Measurements from ENCODE around the gene WT1. TPM values are rescaled to one million over a fixed set of nuclear protein-coding genes. Genes with fewer than 3 reads are reported as not detected.

The WT1 gene
- total RNA-seq, 1 donor from 2014 or later = not detected

DNA sequence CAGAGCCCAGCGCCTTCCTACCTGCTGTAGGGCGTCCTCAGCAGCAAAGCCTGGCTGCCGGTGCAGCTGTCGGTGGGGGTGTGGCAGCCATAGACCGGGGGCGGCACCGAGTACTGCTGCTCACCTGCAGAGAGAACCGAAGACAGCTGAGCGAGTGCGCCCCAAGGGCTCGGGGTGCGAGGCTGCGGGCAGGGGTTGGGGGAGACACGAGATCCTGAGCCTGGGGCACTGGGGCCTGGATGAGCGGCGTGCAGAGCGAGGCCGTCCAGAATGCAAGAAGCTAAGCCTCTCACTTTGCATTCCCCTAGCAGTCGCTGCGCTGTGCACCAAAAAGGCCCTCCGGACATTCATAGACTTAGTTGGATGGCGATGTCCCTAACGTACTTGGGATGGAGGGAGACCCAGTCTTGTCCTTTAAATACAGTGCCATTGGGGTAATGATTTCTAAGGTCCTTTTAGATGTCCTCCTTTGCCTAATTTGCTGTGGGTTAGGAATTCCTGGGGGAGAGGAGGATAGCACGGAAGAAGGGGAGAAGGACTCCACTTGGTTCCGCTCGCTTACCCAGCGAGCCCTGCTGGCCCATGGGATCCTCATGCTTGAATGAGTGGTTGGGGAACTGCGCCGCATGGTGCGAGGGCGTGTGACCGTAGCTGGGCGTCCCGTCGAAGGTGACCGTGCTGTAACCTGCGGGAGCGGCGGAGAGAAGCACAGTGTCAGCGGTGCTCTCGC, 7.2 kb downstream of the WT1 start:
- TF ChIP-seq, protein P1, sequence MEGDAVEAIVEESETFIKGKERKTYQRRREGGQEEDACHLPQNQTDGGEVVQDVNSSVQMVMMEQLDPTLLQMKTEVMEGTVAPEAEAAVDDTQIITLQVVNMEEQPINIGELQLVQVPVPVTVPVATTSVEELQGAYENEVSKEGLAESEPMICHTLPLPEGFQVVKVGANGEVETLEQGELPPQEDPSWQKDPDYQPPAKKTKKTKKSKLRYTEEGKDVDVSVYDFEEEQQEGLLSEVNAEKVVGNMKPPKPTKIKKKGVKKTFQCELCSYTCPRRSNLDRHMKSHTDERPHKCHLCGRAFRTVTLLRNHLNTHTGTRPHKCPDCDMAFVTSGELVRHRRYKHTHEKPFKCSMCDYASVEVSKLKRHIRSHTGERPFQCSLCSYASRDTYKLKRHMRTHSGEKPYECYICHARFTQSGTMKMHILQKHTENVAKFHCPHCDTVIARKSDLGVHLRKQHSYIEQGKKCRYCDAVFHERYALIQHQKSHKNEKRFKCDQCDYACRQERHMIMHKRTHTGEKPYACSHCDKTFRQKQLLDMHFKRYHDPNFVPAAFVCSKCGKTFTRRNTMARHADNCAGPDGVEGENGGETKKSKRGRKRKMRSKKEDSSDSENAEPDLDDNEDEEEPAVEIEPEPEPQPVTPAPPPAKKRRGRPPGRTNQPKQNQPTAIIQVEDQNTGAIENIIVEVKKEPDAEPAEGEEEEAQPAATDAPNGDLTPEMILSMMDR (IDR thresholded peaks at IDR 0.05) = no peak
- no peak overlapping the region for H3K27ac Mint-ChIP-seq
- H3K4me3 Mint-ChIP-seq = no peak overlapping the region
- intact Hi-C loops (cut with micrococcal nuclease) = no loop called here
- no peaks in the 10 kb centered on the region for H3K36me3 Mint-ChIP-seq (ENCODE audit: low read depth)
- DNase-seq (no peak), ATAC-seq (ENCODE audit: low read depth) (no peak)
- no peaks in the 10 kb centered on the region for H3K9me3 Mint-ChIP-seq
- CTCF ChIA-PET = no interaction called here
- POLR2A ChIA-PET = no interaction called here
- peaks cover 66% of the 10 kb centered on the region for H3K27me3 Mint-ChIP-seq
- H3K4me1 Mint-ChIP-seq = peaks cover 7% of the 10 kb centered on the region

DNA sequence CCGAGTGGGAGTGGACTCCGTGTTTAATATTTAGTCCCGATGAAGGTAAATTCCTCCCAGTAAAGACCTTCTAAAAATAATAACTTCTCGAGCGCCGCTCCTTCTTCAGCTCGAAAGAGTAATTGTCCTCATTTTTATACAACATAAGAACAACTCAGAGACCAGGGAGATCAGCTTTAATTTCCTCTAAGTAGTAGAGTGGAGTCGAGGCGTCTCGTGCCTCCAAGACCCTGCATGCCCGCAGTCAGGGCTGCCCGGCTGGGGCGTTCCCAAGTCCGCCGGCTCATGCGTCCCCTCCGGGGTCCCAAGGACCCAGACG, 7.8 kb downstream of the WT1 start:
- TF ChIP-seq, protein P1 (IDR thresholded peaks at IDR 0.05) = no peak
- H3K9me3 Mint-ChIP-seq = no peaks in the 10 kb centered on the region
- no peaks in the 10 kb centered on the region for H3K36me3 Mint-ChIP-seq (ENCODE audit: low read depth)
- ATAC-seq (ENCODE audit: low read depth) (no peak), DNase-seq (no peak)
- H3K4me3 Mint-ChIP-seq = no peak overlapping the region
- intact Hi-C loops (cut with micrococcal nuclease) = no loop called here
- CTCF ChIA-PET = no interaction called here
- POLR2A ChIA-PET = no interaction called here
- peaks cover 2% of the 10 kb centered on the region for H3K4me1 Mint-ChIP-seq
- peaks cover 61% of the 10 kb centered on the region for H3K27me3 Mint-ChIP-seq
- H3K27ac Mint-ChIP-seq = no peak overlapping the region

DNA sequence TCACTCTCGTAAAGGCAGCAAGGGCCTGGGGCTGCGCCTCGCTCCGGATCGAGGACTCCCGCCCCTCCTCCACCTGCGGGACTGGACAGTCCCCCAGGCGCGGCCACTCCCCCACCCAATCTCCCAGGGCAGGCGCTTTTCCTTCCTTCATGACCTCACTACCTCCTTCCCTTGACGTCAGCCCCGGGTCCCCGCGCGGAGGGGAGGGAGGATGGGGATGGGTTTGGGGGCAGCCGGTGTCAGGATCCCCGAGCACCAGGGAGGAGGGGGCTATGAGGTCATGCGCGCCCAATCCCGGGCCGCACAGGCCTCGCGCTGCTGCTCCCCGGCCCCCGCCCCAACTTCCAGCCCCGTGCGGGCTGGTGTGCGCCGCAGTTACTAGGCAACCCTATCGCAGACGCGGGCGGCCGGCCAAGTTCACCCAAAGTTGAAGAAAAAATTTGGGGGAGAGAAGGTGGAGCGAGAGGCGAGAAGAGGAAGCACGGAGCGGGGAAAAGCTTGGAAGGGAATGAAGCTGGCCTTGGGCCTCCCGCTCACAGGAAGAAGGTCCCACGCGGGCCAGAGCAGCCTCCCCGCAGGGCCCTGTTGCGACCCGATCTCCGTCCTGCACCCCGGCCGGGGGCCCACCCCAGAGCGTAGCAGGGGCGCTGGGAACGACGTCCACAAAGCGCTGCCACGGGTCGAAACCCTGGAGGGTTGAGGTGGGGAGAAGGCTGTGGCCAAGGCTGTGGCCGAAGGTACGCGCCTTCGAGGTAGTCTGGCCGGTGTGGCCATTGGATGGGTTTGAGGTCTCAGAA, 8.3 kb downstream of the WT1 start:
- POLR2A ChIA-PET = no interaction called here
- intact Hi-C loops (cut with micrococcal nuclease) = no loop called here
- no peak for ATAC-seq (ENCODE audit: low read depth)
- CTCF ChIA-PET = no interaction called here
- TF ChIP-seq, protein P1 (IDR thresholded peaks at IDR 0.05) = no peak
- H3K27me3 Mint-ChIP-seq = peaks cover 55% of the 10 kb centered on the region
- no peaks in the 10 kb centered on the region for H3K36me3 Mint-ChIP-seq (ENCODE audit: low read depth)
- DNase-seq = no peak
- no peak overlapping the region for H3K4me3 Mint-ChIP-seq
- no peaks in the 10 kb centered on the region for H3K9me3 Mint-ChIP-seq
- H3K4me1 Mint-ChIP-seq = no peaks in the 10 kb centered on the region
- H3K27ac Mint-ChIP-seq = no peak overlapping the region

DNA sequence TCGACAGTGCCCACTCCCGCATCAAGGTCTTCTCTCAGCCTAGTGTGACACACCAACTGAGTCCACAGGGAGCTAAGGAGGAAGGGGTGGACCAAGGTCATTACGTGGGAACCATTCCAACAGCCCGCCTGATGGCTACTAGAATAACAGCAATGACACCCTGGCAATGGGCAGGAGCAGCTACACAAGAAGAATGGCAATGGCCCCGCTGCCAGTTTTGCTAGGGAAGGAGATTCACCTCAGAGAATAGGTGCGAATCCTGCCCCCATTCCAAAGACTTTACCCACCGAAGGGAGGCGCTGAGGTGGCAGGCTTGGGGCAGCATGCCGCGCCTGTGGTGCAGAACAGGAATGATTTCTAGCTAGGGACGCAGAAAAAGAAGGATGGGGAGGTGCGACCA, 9.1 kb downstream of the WT1 start:
- ChIA-PET CTCF (no interaction called here), POLR2A (no interaction called here)
- no peak for ATAC-seq (ENCODE audit: low read depth)
- Mint-ChIP-seq H3K36me3 (ENCODE audit: low read depth) (no peaks in the 10 kb centered on the region), H3K4me3 (no peak overlapping the region), H3K27ac (no peak overlapping the region), H3K4me1 (no peaks in the 10 kb centered on the region), H3K27me3 (peaks cover 50% of the 10 kb centered on the region), H3K9me3 (no peaks in the 10 kb centered on the region)
- TF ChIP-seq, protein P1 (IDR thresholded peaks at IDR 0.05) = no peak
- intact Hi-C loops (cut with micrococcal nuclease) = no loop called here
- no peak for DNase-seq

DNA sequence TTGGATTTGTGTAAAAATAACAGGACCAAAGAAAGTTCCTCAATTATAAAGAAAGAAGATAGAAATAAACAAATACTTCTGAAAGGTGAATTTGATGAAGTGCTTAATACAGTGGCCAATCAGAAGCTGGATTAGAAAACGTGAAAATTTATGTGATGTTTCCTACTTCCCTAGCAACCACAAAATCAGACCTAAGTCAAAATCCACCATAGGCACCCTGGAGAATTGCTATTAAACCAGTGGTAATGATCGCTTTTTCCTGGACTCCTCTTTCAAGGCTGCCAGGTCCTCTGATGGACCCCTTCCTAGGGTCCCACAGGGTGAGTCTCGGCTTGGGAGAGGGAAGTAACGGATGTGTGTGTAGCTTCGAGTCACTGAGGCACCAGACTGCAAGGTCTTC, 9.6 kb downstream of the WT1 start:
- TF ChIP-seq, protein P1 (IDR thresholded peaks at IDR 0.05) = no peak
- H3K9me3 Mint-ChIP-seq = no peaks in the 10 kb centered on the region
- CTCF ChIA-PET = no interaction called here

More for the DNA sequence above, 9.6 kb downstream of the WT1 start:
- Mint-ChIP-seq H3K27me3 (peaks cover 49% of the 10 kb centered on the region), H3K4me3 (no peak overlapping the region), H3K4me1 (peaks cover 3% of the 10 kb centered on the region), H3K27ac (no peak overlapping the region), H3K36me3 (ENCODE audit: low read depth) (no peaks in the 10 kb centered on the region)
- DNase-seq (no peak), ATAC-seq (ENCODE audit: low read depth) (no peak)
- intact Hi-C loops (cut with micrococcal nuclease) = no loop called here
- POLR2A ChIA-PET = no interaction called here

All from activated B cell treated with CpG ODN at 0.5 μM for 24 hours (primary cell).